ENCODE measurements around the gene DTYMK. TPM values are rescaled to one million over a fixed set of nuclear protein-coding genes. Genes with fewer than 3 reads are reported as not detected.

DTYMK gene
- total RNA-seq, 4 donors from 2014 or later = 14.6 to 40.3 (median 21.9) TPM

DNA sequence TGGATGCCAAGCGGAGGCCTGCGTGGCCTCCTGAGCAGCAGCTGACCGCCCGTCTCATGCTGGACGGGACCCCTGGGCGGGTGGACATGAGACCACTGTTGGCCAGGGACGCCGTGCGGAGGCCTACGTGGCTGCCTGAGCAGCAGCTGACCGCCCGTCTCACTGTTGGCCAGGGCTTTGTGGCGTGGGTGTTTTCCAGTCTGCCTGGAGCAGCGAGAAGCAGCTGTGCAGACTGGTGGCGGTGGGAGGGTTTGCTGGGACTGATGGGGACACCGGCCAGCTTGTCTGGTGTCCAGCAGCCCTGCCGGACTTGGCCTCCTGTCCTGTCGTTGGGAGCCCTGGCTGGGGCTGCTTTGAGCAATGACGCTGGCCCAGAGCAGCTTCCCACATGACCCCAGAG, 42.0 kb upstream of the DTYMK start:
- 88% methylated on average over 3 of the region's 19 CpGs; no CpG with 5 or more reads in 1 of the 2 donors for WGBS, 2 donors

DNA sequence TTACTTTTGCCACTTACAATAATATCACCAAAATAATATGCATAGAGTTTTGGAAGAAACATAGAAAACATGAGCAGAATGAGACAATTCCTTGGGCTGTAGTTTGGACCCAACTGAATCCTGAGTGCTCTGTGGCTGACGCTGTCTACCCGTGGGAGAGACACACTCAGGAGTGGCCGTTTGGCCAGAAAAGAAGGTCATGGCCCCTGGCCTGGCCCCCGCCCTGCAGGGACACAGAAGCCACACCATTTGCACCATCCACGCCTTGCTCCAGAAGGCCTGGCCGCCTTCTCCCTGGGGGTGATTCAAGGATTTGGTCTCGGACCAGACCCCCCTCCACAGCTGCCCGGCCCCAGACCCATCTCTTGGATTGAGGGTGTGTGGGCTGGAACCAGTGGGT, 41.4 kb upstream of the DTYMK start:
- 78% methylated on average over 7 of the region's 8 CpGs; no CpG with 5 or more reads in 1 of the 2 donors for WGBS, 2 donors
- DNase-seq = no peak
- Histone ChIP-seq H3K36me3 (peaks cover 0 to 50% (median 0%) of the 10 kb centered on the region in 3 donors), H3K27me3 (no peaks in the 10 kb centered on the region), H3K4me1 (peaks cover 0 to 6% (median 0%) of the 10 kb centered on the region in 3 donors), H3K27ac (no peak overlapping the region), H3K4me3 (no peak overlapping the region), H3K9me3 (no peaks in the 10 kb centered on the region)
- intact Hi-C loops (cut with DNase I) = no loop called here
- TF ChIP-seq, protein P1, sequence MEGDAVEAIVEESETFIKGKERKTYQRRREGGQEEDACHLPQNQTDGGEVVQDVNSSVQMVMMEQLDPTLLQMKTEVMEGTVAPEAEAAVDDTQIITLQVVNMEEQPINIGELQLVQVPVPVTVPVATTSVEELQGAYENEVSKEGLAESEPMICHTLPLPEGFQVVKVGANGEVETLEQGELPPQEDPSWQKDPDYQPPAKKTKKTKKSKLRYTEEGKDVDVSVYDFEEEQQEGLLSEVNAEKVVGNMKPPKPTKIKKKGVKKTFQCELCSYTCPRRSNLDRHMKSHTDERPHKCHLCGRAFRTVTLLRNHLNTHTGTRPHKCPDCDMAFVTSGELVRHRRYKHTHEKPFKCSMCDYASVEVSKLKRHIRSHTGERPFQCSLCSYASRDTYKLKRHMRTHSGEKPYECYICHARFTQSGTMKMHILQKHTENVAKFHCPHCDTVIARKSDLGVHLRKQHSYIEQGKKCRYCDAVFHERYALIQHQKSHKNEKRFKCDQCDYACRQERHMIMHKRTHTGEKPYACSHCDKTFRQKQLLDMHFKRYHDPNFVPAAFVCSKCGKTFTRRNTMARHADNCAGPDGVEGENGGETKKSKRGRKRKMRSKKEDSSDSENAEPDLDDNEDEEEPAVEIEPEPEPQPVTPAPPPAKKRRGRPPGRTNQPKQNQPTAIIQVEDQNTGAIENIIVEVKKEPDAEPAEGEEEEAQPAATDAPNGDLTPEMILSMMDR (IDR thresholded peaks at IDR 0.05) = no peak

More for the DNA sequence above, 42.0 kb upstream of the DTYMK start:
- H3K9me3 ChIP-seq = no peaks in the 10 kb centered on the region
- TF ChIP-seq, protein P1 (IDR thresholded peaks at IDR 0.05) = no peak
- TF ChIP-seq POLR2A (IDR thresholded peaks at IDR 0.05) = no peak
- no peaks in the 10 kb centered on the region for H3K27me3 ChIP-seq
- H3K27ac ChIP-seq = peak overlapping the region in 1 of 4 donors; percentile 28
- peaks cover 0 to 44% (median 0%) of the 10 kb centered on the region in 3 donors for H3K36me3 ChIP-seq
- DNase-seq = no peak
- intact Hi-C loops (cut with DNase I) = no loop called here
- H3K4me1 ChIP-seq = peaks cover 0 to 7% (median 0%) of the 10 kb centered on the region in 3 donors
- no peak overlapping the region for H3K4me3 ChIP-seq

DNA sequence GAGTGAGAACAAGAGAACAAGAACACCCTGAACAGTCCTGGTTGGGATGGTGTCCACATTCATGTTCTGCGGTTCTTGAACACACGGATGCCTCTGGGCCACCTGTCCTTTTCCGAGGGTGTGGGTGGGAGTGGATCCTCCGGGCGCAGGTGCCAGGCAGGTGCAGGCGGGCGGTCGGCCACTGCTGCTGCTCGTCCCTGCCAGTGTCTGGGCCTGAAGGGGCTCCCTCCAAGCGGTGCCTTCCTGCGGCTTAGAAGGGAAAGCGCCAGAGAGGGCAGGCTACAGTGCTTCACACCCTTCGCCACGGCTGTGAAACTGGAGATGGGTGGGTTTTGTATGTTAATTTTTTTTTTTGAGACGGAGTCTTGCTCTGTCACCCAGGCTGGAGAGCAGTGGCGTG, 39.8 kb upstream of the DTYMK start:
- no peak for TF ChIP-seq POLR2A (IDR thresholded peaks at IDR 0.05)
- TF ChIP-seq, protein P1 (IDR thresholded peaks at IDR 0.05) = no peak
- intact Hi-C loops (cut with DNase I) = no loop called here
- H3K9me3 ChIP-seq = no peaks in the 10 kb centered on the region
- 84 to 92% methylated on average over 9 to 16 of the region's 16 CpGs for WGBS, 2 donors
- H3K36me3 ChIP-seq = peaks cover 0 to 65% (median 0%) of the 10 kb centered on the region in 3 donors
- no peak for DNase-seq
- H3K27ac ChIP-seq = no peak overlapping the region
- no peaks in the 10 kb centered on the region for H3K27me3 ChIP-seq
- no peak overlapping the region for H3K4me3 ChIP-seq
- H3K4me1 ChIP-seq = no peaks in the 10 kb centered on the region

DNA sequence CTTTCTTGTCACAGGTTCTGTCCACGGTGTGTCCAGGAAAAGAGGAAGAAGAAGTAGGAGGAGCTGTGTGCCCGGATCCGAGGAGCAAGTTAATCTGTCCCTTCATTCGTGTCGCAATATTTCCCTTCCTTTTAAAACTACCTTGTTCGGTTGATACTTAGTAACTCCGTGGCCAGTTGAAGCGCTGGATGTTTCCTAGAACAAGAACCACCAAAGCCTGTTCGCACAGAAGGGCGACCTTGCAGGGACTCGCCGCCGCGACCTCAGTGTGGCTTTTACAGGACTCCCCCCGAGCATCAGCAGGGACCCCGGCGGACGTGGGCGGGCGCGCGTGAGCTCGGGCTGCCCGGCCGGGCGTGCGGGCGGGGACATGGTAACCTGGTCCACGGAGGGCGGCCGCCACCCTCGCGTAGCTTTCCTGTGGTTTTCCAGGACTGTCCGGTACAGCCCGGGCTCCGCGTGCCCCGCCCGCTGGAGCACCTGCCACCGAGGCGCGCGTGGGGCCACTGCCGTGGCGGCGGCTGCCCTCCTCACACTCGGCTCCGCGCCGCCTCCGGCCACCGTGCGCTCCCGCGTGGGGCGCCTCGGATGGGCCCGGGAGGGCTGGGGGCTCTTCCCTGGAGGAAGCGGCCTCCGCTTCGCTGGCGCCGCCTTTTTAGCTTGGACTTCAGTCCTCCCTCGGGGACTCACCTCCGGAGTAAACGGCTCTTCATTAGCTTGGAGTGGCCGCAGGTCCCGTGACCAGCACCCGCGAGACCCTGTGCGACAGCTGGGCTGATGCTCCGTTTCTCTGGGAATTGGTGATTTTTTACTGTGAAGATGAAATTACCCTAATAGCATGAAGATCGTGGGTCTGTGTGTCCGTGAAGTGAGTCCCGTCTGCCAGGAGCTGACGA, 38.6 kb upstream of the DTYMK start:
- Histone ChIP-seq H3K4me3 (no peak overlapping the region), H3K27ac (no peak overlapping the region), H3K36me3 (peaks cover 5 to 78% (median 7%) of the 10 kb centered on the region in 3 donors), H3K9me3 (no peaks in the 10 kb centered on the region), H3K27me3 (no peaks in the 10 kb centered on the region), H3K4me1 (no peaks in the 10 kb centered on the region)
- TF ChIP-seq POLR2A (IDR thresholded peaks at IDR 0.05) = no peak
- TF ChIP-seq, protein P1 (IDR thresholded peaks at IDR 0.05) = no peak
- DNase-seq = no peak
- 87 to 95% methylated on average over 10 to 41 of the region's 76 CpGs for WGBS, 2 donors
- intact Hi-C loops (cut with DNase I) = no loop called here

DNA sequence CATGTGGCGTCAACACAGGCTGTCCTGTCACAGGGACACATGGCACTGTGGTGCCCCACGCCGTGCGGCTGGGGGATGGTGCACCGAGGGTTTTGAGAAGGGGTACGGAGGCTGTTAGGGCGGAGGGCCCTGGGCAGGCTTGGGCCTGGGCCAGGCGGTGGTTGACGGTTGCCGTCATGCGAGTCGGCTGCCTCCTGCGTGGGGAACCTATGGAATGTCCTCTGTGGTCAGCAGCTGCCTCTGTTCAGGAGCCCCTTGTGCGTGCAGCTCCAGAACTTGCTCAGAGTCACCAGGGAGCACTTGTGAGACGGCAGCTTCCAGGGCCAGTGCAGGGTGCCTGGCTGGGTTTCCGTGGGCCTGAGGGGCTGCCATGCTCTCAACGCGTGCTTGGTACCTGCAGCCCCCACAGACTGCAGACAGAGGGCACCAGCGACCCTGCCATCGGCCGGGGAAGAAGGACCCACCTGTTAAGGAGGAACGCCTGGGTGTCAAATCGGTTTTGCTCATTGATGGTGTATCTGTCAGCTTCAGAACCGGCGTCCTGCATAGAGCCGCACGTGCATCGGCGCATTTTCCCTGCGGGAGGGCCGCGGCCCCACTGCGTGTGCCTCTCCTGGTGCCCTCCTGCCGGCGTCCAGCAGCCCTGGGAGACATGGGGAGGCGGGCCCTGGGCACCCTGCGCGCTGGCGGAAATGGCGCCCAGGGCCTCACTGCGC, 37.8 kb upstream of the DTYMK start:
- H3K4me3 ChIP-seq = no peak overlapping the region
- no peak for DNase-seq
- H3K27me3 ChIP-seq = no peaks in the 10 kb centered on the region
- H3K9me3 ChIP-seq = no peaks in the 10 kb centered on the region
- intact Hi-C loops (cut with DNase I) = no loop called here
- no peaks in the 10 kb centered on the region for H3K4me1 ChIP-seq
- peaks cover 13 to 86% (median 13%) of the 10 kb centered on the region in 3 donors for H3K36me3 ChIP-seq
- no peak overlapping the region for H3K27ac ChIP-seq
- no peak for TF ChIP-seq POLR2A (IDR thresholded peaks at IDR 0.05)
- TF ChIP-seq, protein P1 (IDR thresholded peaks at IDR 0.05) = peak in 1 of 6 experiments; percentile 9
- WGBS, 2 donors = 91 to 100% methylated on average over 1 to 7 of the region's 41 CpGs
